Stimulated activated CD4-positive, alpha-beta T cell treated with anti-CD3 and anti-CD28 coated beads, Interleukin-12 subunit alpha, Interleukin-12 subunit beta, amount 100 ng/mL, for 4 hours (primary cell): ENCODE results near the gene PGLYRP3.
"Not testable (repeated sequence)": the region's sequence is repeated elsewhere in the genome, so short reads cannot be mapped to it uniquely, and the experiment has no call there.

ENCODE experiments used
- DNase-seq: peaks from one replicate; pipeline ENCODE4 v3.0.0-alpha.2; 2020

Gene PGLYRP3

GRCh38 chr1:153348511-153349362, 36.0 kb upstream of the PGLYRP3 start, which contains the start of gene PGLYRP4:
PGLYRP4 (minus strand) TSS chr1:153348841; CDS start chr1:153347932, 909 bp downstream.
- no peak for DNase-seq

- DNase-seq: no peak
These were observed 35.1 kb upstream of the PGLYRP3 start for GRCh38 chr1:153347856-153348255.

- DNase-seq: not testable (repeated sequence)
These were observed 34.3 kb upstream of the PGLYRP3 start for GRCh38 chr1:153347049-153347448.

- no peak for DNase-seq
These were observed 33.4 kb upstream of the PGLYRP3 start for GRCh38 chr1:153346077-153346723.

GRCh38 chr1:153345187-153346076, 32.7 kb upstream of the PGLYRP3 start:
- no peak for DNase-seq

GRCh38 chr1:153344718-153345025, 31.9 kb upstream of the PGLYRP3 start:
- DNase-seq: no peak

GRCh38 chr1:153343811-153344717, 31.3 kb upstream of the PGLYRP3 start:
- no peak for DNase-seq

- DNase-seq: no peak
These were observed 30.4 kb upstream of the PGLYRP3 start for GRCh38 chr1:153343040-153343681.

- DNase-seq: no peak
These were observed 29.4 kb upstream of the PGLYRP3 start for GRCh38 chr1:153342178-153342577.

GRCh38 chr1:153341431-153341934, 28.7 kb upstream of the PGLYRP3 start:
- DNase-seq: no peak

- no peak for DNase-seq
These were observed 27.6 kb upstream of the PGLYRP3 start for GRCh38 chr1:153340356-153340755.

GRCh38 chr1:153339802-153340201, 27.1 kb upstream of the PGLYRP3 start:
- no peak for DNase-seq

- no peak for DNase-seq
These were observed 25.5 kb upstream of the PGLYRP3 start for GRCh38 chr1:153337980-153338853.

- no peak for DNase-seq
These were observed 23.9 kb upstream of the PGLYRP3 start for GRCh38 chr1:153336650-153337049.

GRCh38 chr1:153333902-153334301, 21.1 kb upstream of the PGLYRP3 start:
- no peak for DNase-seq

GRCh38 chr1:153324912-153325311, 12.2 kb upstream of the PGLYRP3 start:
- DNase-seq: no peak

- no peak for DNase-seq
These were observed 9.8 kb upstream of the PGLYRP3 start for GRCh38 chr1:153322568-153322967.

GRCh38 chr1:153318145-153318544, 5.4 kb upstream of the PGLYRP3 start:
- DNase-seq: not testable (repeated sequence)

GRCh38 chr1:153316013-153316412, 3.3 kb upstream of the PGLYRP3 start:
- not testable (repeated sequence) for DNase-seq

- DNase-seq: not testable (repeated sequence)
These were observed 1.6 kb upstream of the PGLYRP3 start for GRCh38 chr1:153314388-153314787.
